NCI-H1105 (cell line): ENCODE data around the gene LGI1.

Source experiments
- DNase-seq: peaks from one replicate; lab custom pipeline; 2025; lab: John Stamatoyannopoulos, UW

LGI1 gene

DNA sequence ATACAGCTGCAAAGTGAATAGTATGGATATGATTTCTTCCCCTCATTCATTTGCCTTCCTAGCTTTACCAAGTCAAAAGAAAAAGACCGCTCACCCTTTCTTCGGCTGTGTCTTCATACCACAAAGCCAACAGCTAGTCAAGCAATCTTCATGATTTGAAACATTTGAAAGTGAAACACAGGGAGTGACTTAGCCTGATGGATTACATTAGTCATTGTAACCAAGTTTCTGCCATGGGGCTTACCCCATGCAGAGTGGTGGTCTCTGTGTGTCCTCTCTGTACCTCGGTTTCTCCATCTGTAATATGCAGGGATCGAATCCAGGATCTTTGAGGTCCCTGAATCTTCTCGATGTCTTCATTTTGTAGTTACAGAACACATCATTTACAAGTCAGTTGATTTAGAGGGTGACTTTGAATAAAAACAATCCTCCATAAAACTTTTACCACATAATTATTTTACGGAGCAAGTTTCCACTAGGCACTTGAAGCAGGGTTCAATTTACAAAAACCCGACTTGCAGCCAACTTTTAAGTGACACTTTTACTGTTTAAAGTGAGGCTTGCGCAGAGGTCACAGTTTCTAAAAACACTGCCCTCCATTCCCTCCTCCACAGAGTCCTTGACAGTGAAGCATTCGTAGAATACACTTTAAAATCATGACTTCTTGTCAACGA lies 2.2 kb upstream of the LGI1 start:
- no peak for DNase-seq

DNA sequence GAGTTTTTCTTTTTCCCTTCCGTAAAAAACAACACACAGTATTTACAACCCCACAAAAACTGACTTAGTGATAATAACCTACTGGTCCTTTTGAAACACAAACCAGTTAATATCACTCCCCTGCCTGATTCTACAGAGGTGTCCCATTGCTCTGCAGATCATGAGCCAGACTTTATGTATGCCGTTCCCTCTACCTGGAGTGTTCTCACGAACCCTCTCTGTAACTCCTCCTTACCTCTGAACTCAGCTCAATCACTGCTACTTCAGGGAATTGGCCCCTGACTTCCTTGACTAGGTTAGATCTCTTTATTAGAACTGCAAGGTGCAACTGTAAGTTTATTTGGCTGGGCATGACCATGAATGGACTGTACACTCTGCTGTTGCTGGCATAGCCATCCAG lies 1.6 kb upstream of the LGI1 start:
- DNase-seq, result no peak

DNA sequence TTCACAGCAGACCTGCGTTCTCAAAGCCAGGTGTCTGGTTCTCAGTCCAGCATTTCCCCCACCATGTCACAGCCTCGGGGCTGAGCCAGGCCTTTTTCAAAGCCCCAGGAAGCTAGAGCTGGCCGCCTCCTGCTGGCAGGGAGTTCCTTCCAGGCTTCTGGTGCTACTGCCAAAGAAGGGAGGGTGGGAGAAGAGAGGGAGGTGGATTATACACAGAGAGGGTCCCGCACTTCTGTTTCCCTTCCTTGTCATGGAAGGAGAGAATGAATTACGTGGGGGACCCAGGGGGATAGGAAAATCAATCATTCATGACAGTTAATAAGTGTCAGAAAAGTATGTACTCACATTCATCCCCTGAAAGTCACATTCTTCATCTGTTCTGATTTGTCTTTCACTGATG lies 600 bp upstream of the LGI1 start:
- no peak for DNase-seq

DNA sequence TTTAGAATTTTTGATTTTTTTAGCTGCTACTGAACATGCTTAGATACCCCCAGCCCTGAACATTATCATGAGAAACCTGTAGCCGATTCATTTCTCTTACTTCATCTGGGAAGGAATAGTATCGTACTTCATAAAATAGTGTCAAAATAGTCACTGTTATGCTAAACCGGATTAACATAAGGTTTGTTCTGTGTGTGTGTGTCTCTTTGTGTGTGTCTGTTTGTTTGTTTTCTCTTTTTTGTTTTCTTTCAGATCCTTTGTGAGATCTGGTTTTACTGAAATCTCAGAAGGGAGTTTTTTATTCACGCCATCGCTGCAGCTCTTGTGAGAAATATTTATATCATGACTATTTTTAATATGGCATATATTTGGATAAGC lies 761 bp downstream of the LGI1 start:
- no peak for DNase-seq

DNA sequence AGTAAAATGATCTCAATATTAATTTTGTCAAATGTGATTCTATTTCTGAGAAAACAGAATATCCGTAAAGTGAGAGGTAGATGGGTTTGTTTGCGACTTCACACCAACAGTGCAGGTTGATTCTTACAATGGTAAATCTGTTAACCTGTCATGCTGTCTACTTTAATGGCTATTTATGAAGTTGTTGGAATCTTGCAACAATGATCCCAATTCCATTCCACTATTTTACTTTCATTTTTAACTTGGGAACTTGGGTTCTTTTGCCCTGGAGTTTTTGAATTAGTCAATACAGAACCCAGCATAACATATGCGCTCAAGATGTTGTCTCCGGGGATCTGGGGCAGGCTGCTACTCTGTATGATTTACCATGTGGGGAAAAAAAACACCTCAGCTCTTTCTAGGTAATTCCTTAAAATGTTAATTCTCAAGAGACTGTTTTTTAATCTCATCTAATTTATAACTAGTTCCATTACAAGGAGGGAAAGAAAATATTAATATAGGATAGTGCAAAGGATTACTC lies 1.2 kb downstream of the LGI1 start:
- DNase-seq, result no peak

DNA sequence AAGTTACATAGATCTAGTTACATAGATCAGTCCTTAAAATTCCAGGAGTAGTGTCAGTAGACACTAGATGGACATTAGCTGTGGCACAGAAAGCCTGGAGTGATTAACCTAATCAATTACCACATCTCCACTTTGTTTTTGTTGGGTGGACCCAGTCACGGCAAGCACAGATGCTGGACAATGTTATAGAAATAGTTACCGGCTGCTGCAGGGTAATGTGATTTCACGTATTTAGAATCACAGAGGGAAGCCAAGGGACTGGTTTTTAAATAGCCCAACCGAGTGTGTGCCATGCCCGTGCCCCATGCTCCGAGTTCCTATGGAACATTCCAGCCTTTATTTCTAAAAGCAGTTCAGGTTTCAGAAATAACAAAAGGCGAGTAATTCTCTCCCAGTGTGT lies 2.8 kb downstream of the LGI1 start:
- no peak for DNase-seq

DNA sequence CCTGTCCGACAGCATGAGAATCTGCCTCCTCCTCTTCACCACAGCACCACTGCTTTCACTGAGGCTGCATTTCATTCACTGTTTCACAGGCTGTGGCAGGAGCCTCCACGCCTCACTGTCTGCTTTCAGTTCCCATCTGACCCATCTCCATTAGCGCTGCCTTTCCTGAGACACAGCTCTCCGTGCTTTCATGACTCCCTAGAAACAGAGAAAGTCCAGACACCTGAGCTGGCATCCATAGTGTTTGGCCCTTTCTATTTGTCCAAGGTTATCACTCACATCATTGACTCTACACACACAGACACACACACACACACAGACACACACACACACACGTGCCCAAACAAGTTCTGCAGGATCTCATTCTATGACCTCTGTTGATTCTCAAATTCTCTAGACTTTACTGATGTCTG lies 5.2 kb downstream of the LGI1 start:
- DNase-seq, result no peak

DNA sequence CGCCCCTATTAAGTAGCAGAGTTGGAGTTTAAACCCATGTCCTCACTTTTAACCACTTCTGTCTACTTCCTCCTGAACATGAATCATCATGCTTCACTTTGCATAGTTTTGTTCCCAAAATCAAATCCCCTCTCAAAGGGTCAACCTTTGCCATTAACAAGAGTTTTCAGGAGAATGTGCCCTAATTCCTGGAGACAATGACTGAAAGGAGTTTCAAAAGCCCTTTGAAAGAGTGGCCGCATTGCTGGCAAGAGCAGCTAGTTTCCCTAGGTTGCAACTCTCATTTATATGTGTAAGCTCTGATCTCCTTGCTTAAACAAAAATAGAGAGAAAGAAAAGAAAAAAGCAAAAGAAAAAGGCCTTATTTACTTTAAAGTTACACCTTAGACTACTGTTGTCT lies 9.2 kb downstream of the LGI1 start:
- DNase-seq, result no peak

DNA sequence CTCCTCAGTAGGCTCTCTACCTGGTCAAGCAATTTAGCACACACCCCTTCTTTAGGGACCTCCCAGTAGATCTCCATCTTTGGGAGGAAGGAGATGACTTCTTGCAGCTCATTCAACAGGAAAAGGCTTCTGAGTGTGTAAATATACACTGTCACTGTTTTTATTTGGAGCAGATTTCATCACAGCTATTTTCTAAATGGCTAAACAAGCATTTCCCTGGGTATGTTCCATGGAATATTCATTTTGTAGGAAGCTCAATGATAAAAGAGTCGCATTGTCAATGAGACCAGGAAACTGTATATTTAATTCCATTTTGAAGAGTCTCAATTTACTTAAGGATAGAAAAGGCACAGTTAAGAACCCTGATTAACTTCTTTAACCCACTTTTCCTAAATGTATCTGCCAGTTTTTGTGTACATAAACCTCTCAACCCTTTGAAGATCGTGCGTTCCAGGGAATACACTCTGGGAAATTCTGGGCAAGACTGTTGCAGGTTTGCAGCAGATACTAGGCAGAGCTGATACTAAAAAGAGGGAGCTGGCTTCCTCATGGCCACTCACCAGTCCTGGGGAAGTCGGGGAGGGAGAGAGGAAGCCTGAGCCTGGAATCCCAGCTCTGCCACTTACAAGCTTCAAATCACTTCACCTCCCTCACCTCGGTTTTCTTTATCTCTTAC lies 10.1 kb downstream of the LGI1 start:
- DNase-seq, result no peak

DNA sequence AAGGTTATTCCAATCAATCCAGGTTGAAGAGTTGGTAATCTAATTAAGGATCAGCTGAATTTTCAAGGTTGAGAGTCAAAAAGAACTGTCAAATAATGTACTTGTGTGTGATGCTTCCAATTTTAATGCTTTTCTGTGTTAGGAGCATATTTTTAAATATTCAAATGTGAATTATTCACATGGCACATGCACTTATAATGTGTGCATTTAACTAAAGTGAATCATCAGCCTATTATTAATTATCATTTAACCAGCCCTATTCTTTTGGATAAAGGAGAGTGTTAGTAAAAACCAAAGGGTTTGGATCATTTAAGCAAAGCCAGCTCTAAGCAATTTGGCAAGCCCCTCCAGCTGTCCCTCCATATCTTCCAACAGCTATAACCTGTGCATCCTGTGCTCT lies 11.2 kb downstream of the LGI1 start:
- no peak for DNase-seq

DNA sequence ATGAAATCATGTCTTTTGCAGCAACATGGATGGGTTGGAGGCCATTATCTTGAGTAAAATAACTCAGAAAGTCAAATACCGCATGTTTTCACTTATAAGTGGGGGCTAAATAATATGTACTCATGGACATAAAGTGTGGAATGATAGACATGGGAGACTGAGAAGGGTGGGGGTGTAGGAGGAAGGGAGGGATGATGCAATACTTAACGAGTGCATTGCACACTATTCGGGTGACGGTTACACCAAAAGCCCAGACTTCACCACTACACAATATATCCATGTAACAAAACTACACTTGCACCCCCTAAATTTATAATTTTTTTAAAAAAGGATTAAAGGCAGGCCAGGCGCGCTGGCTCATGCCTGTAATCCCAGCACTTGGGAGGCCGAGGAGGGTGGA lies 13.6 kb downstream of the LGI1 start:
- no peak for DNase-seq

DNA sequence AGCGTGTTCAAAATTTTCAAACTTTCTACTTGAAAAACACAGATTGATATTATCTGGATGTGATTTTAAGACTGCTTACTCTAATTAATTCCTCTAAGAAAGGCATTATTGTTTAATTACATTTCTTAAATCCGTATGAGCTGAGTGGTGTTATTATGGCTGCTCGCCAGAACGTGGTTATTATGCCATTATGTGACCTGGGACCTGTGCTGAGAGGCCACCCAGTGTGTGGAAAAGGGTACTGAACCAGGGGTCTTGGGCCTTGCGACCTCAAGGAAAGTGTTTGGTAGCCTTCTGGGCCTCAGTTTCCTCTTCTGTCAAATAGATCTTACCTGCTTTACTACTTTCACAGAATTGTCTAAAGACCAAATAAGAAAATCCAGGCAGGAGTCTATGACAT lies 15.4 kb downstream of the LGI1 start:
- peak; percentile 1 for DNase-seq

DNA sequence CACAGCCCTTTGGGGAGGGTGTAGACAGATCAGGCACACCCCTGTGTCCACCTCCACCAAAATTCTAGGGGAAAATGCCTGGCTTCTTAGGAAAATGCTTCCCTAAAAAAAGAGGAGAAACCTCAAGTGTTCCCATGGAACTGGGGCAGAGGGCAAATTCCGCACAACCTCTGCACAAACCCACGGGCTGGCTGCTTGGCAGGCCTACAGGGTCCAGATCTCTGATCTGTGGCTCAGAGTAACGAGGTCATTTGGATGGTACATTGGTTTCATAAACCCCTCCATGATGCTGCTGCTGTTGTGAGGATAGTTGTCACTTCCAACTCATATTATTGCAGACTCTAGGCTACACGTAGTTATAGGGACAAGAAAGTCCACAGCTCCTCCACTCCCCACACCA lies 16.0 kb downstream of the LGI1 start:
- DNase-seq, result no peak

DNA sequence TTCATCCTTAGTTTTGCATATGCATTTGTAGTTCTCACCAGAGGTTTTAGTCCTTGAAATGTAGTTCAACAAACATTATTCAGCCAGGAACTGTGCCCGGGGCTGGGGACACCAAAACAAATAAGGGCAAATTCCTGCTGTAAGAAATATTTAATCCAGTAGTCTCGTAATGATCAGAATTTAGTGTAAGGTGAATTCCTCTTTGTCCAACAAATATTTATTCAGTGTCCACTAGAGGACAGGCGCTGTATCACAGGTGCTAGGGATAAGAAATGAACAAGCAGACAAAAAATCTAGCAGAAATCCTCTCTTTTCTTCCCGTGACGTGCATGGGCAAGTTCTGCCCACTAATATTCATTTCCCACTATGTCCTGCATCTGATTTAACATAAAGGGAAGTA lies 17.6 kb downstream of the LGI1 start:
- DNase-seq, result no peak

DNA sequence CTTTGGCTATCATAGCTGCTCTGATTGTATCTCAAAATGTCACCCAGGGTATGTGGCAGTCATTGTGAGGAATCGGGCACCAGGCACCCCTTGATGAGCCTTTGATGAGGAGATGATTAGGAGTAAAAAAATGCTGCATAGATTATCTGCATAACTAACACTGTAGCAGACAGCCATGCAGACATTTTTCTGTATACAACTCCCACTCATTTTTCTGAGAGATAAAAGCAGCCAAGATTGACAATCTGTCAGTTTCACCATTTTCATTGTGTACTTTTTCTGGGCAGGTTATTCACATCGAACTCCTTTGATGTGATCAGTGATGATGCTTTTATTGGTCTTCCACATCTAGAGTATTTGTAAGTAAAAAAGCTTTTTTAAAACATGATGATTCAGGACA lies 19.4 kb downstream of the LGI1 start:
- DNase-seq, result no peak

DNA sequence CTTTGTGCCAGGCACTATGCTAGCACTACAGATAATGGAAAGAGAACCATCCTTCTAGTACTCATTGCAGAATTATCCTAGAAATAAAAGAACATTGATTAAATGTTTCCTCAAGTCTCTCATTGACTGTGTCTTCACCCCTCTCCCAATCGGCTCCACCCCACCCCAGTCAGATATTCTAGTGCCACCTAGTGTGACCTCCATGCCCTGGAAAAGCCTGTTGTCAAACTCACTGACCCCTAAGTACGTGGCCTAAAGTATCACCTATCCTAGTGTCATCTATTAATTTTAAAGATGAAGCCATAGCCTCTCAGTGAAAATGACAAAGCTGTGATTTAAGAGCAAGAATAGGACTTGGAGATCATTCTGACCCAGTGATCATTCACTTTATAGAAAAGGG lies 26.3 kb downstream of the LGI1 start:
- DNase-seq, result no peak

DNA sequence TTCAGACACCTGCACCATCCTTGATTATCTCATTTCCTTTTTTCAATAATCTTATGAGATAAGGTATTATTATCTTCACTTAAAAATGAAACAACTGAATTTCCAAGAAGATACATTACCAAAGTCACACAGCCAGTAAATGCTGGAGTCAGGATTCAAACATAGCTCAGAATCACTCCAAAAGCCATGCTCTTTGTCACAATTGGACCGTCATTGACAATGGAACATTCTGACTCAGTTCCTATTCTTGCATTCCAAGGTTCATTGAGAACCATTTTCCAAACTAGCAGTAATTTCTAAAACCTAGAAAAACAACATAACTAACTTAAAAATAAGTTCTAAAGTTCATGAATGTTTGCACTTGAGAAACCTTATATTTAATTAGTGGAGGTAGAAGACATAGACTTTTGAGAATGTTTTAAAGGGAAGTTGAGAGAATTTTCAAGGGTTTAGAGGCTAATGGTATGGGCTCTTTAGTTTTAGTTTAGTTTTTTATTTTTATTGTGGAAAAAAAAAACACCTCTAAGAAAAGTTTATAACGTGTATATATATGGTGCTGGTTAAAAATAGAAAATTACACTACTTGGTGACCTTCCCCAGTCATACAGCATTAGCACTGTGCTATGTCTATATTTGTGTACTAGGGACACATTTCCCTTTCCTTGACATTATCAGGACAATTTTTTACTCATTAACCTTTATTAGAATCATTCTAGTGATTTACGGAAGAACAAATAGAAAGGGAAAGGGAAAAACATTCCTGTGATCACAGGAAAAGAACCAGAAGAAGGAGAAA lies 30.9 kb downstream of the LGI1 start:
- no peak for DNase-seq

DNA sequence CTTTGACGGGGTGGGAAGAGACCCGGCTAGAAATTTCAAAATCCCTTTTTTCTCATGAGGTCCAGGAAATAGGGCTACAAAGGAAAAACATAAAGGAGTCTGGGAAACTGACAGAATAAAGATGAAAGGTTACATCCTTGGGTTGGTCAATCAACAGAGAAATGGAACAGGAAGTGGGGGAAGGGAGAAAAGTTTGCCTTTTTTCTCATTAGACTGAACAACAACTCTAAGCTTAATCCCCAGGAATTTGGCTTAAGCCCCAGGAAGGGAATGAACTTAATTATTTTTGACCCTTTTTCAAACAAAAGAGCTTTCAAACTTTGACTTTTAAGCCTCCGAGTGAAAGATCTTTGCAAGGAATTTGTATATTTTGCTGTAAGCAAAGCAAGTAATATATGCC lies 32.7 kb downstream of the LGI1 start:
- no peak for DNase-seq

DNA sequence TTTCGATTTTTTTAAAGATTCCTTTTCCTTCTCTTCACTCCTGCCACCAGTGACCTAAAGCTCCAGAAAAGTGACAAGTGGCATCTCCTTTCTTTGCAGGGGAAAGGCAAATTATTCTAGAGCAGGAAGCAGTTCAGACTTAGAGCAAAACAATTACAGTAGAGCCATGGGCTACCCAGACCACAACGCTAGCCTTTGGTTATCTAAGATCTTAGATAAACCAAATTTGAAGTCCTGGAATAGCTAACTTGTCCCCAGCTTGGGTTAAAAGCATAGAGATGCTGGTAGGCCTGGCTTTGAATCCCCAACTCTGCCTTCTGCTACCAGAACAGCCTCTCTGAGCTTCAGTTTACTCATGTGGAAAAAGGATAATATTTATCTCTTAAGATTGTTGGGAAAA lies 38.4 kb downstream of the LGI1 start:
- DNase-seq, result no peak

DNA sequence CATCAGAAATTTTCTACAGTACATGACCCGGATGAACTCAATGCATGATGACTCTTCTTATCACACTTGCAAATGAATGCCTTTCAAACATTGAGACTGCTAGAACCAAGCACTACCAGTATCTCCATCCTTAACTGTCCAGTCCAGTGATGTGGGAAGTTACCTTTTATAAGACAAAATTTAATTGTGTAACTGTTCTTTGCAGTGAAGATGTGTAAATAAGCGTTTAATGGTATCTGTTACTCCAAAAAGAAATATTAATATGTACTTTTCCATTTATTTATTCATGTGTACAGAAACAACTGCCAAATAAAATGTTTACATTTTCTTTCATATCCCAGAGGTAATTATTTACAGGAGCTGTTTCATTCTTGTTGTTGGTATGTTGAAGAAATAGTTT lies 40.1 kb downstream of the LGI1 start:
- DNase-seq, result no peak

DNA sequence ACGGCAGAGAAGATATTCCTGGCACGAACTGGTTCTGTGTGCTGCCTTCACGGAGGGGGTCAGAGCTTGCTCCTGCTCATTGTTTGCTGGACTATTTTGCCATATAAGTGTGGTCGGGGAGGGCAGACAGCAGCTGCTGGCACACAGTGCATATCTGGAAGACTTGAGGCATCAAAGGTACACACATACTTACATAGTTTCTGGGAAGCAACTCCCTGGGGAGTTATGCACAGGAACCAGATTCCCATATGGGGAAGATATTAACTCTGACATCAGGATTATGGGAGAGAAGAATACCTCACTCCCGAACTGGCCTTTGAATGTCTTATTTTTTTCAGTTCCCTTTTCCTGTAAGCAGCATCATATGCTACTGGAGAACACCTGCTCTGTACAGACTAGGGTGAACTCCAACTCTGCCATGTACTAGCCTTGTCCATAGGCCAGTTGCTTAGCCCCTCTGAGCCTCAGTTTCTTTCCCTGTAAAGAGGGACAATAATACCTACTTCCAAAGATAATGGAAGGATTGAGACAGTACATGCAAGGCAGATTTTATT lies 41.5 kb downstream of the LGI1 start:
- no peak for DNase-seq

DNA sequence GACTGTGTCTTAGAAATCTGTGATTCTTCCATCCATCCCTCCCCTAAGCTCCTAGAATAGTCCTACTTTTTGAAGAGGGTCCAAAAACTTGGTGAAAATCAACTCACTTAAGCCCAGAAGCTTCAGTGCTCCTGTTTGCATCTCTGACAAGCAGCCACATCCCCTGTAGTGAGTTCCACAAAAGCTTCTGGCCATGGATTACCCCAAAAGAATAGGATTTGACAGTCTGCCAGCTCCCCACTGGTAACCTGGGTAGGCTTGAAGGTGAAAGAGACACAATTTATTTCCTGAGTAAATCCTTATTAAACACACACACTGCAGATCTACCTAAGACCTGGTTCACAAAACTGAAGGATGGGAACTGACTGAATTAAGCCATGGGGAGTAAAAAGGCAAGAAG lies 46.5 kb downstream of the LGI1 start:
- no peak for DNase-seq

DNA sequence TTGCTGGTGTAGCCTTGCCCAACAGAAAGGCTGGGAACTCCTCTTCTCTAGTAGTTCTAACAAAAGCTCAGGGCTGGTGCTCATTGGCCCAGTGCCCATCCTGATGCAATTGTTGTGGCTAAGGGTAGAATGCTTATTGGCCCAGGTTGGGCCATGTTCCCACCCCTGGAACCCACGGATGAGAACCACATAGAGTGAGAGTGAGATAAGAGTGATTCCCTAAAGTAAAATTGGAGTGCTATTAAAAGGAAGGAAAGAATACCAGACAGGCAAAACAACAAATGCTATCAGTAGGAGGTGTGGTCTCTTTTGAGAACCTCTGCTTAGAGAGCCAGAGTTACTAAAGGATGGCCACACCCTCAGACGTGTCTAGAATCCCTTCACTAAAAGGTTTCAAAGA lies 49.2 kb downstream of the LGI1 start:
- no peak for DNase-seq
